GM12891 (cell line): ENCODE results near the gene TNFRSF13B.
"Not testable (repeated sequence)": the region's sequence is repeated elsewhere in the genome, so short reads cannot be mapped to it uniquely, and the experiment has no call there.

Source experiments
- POLR2A ChIP-seq: IDR thresholded peaks from 2 replicates; pipeline ENCODE4 v1.6.1; 2011; ENCODE audit warnings: low read depth, low read length, control low read depth
- POLR2AphosphoS5 ChIP-seq: IDR thresholded peaks from 2 replicates; pipeline ENCODE4 v1.6.1; 2011; ENCODE audit warnings: low read depth, low read length, control low read depth
- POU2F2 ChIP-seq: IDR thresholded peaks from 2 replicates; pipeline ENCODE4 v1.6.1; 2011; ENCODE audit warnings: low read depth, mild to moderate bottlenecking, control low read depth, low read length, moderate library complexity
- SPI1 ChIP-seq: IDR thresholded peaks from 2 replicates; pipeline ENCODE4 v1.6.1; 2011; ENCODE audit warnings: low read depth, low read length, control low read depth
- TAF1 ChIP-seq: IDR thresholded peaks from 2 replicates; pipeline ENCODE4 v1.6.1; 2011; ENCODE audit warnings: low read depth, low read length, control low read depth

GRCh38 chr17:16979237-16979823 is 7.4 kb upstream of the TNFRSF13B start:
- not testable (repeated sequence) for TF ChIP-seq TAF1, POLR2AphosphoS5, POLR2A, POU2F2, SPI1
